OCI-LY3 (cell line): Measurements from ENCODE around the gene EPC2.

Source experiments
- H2AFZ ChIP-seq: fragments of 200-600, 300-600 bp; shearing (Covaris generic); 2 replicates; pipeline ENCODE4 v1.6.0; 2014; ENCODE audit warnings: antibody characterized with exemption, low read depth, low read length
- H3K27ac ChIP-seq: fragments of 200-600, 300-600 bp; sonication (generic); 2 replicates; pipeline ENCODE4 v1.5.1; 2014; ENCODE audit warnings: mild to moderate bottlenecking, low read length, moderate library complexity, mixed read lengths
- H3K27me3 ChIP-seq: fragments of 200-600, 300-600 bp; sonication (generic); 2 replicates; pipeline ENCODE4 v1.6.1; 2014; ENCODE audit warnings: low read depth, low read length, mixed read lengths
- H3K36me3 ChIP-seq: fragments of 200-600, 300-600 bp; sonication (generic); replicated peaks from 2 replicates; pipeline ENCODE3; 2014; ENCODE audit warnings: low read depth, low read length, mixed read lengths
- H3K4me1 ChIP-seq: fragments of 300-600, 200-600 bp; sonication (generic); 2 replicates; pipeline ENCODE4 v1.6.1; 2014; ENCODE audit warnings: low read length, mixed read lengths
- H3K4me2 ChIP-seq: fragments of 200-600, 300-600 bp; sonication (generic); 2 replicates; pipeline ENCODE4 v1.6.1; 2014; ENCODE audit warnings: low read length, mixed read lengths
- H3K4me3 ChIP-seq: fragments of 300-600, 200-600 bp; sonication (generic); 2 replicates; pipeline ENCODE4 v1.5.1; 2014; ENCODE audit warnings: antibody characterized with exemption, mild to moderate bottlenecking, low read length, moderate library complexity
- H3K79me2 ChIP-seq: fragments of 300-600, 200-600 bp; shearing (Covaris generic); 2 replicates; pipeline ENCODE4 v1.6.1; 2014; ENCODE audit warnings: mild to moderate bottlenecking, low read length, mixed read lengths
- H3K9ac ChIP-seq: fragments of 300-600, 200-600 bp; shearing (Covaris generic); 2 replicates; pipeline ENCODE4 v1.6.0; 2014; ENCODE audit warnings: mild to moderate bottlenecking, low read length, moderate library complexity
- H3K9me3 ChIP-seq: fragments of 200-600, 300-600 bp; shearing (Covaris generic); 2 replicates; pipeline ENCODE4 v1.6.1; 2014; ENCODE audit warnings: low read length, mixed read lengths; ENCODE audit not compliant: insufficient read depth
- H4K20me1 ChIP-seq: fragments of 200-600, 300-600 bp; sonication (generic); 2 replicates; pipeline ENCODE4 v1.6.1; 2016; ENCODE audit warnings: low read length, mixed read lengths; ENCODE audit not compliant: insufficient read depth
- CTCF ChIP-seq: fragments of 200-600, 300-600 bp; sonication (generic); IDR thresholded peaks from 2 replicates; pipeline ENCODE4 v1.5.1; 2014; ENCODE audit warnings: antibody characterized with exemption, low read length, low read depth
- EZH2phosphoT487 ChIP-seq: fragments of 200-600 bp; shearing (Covaris generic); IDR thresholded peaks from 2 replicates; pipeline ENCODE4 v1.6.1; 2018; ENCODE audit warnings: antibody characterized with exemption, mixed run types, low read depth

Gene EPC2

GRCh38 chr2:148814143-148814859 lies 169.8 kb downstream of the EPC2 start:
- Histone ChIP-seq H3K27ac (no peak overlapping the region), H3K4me3 (peak overlapping the region; percentile 57), H3K36me3 (no peaks in the 10 kb centered on the region), H3K79me2 (no peaks in the 10 kb centered on the region), H2AFZ (no peak overlapping the region), H4K20me1 (no peaks in the 10 kb centered on the region), H3K9ac (peak overlapping the region; percentile 28; the same call in 1 of the 2 replicates), H3K4me1 (peaks cover 21% of the 10 kb centered on the region), H3K27me3 (peaks cover 14% of the 10 kb centered on the region), H3K9me3 (no peaks in the 10 kb centered on the region), H3K4me2 (peak overlapping the region; percentile 67)
- TF ChIP-seq CTCF = no peak
- no peak for TF ChIP-seq EZH2phosphoT487

GRCh38 chr2:148814860-148815419 lies 170.4 kb downstream of the EPC2 start:
- Histone ChIP-seq H3K4me1 (peaks cover 21% of the 10 kb centered on the region), H3K27ac (no peak overlapping the region), H3K4me2 (peak overlapping the region; percentile 67; the same call in 1 of the 2 replicates), H3K9ac (no peak overlapping the region), H3K27me3 (peaks cover 20% of the 10 kb centered on the region), H3K4me3 (no peak overlapping the region), H2AFZ (no peak overlapping the region), H3K9me3 (no peaks in the 10 kb centered on the region), H3K79me2 (no peaks in the 10 kb centered on the region), H4K20me1 (no peaks in the 10 kb centered on the region), H3K36me3 (no peaks in the 10 kb centered on the region)
- TF ChIP-seq EZH2phosphoT487 (no peak), CTCF (no peak)

- H2AFZ ChIP-seq = no peak overlapping the region
- H3K27me3 ChIP-seq = peaks cover 23% of the 10 kb centered on the region
- no peaks in the 10 kb centered on the region for H3K79me2 ChIP-seq
- H3K27ac ChIP-seq = no peak overlapping the region
- H3K4me1 ChIP-seq = peaks cover 21% of the 10 kb centered on the region
- H3K9me3 ChIP-seq = no peaks in the 10 kb centered on the region
- no peak overlapping the region for H3K4me2 ChIP-seq
- no peak overlapping the region for H3K9ac ChIP-seq
- no peak overlapping the region for H3K4me3 ChIP-seq
- no peaks in the 10 kb centered on the region for H4K20me1 ChIP-seq
- H3K36me3 ChIP-seq = no peaks in the 10 kb centered on the region
- TF ChIP-seq EZH2phosphoT487 (no peak), CTCF (no peak)
Observed at GRCh38 chr2:148816176-148816575, 171.6 kb downstream of the EPC2 start.

GRCh38 chr2:148817210-148817708 lies 172.7 kb downstream of the EPC2 start:
- no peaks in the 10 kb centered on the region for H3K36me3 ChIP-seq
- no peaks in the 10 kb centered on the region for H3K9me3 ChIP-seq
- H2AFZ ChIP-seq = peak overlapping the region; percentile 83
- H4K20me1 ChIP-seq = no peaks in the 10 kb centered on the region
- peak overlapping the region; percentile 17; the same call in 1 of the 2 replicates for H3K9ac ChIP-seq
- peak overlapping the region; percentile 75 for H3K4me2 ChIP-seq
- H3K27me3 ChIP-seq = peaks cover 23% of the 10 kb centered on the region
- no peak overlapping the region for H3K27ac ChIP-seq
- H3K79me2 ChIP-seq = no peaks in the 10 kb centered on the region
- H3K4me3 ChIP-seq = peak overlapping the region; percentile 77
- TF ChIP-seq EZH2phosphoT487 (no peak), CTCF (no peak)
- peaks cover 21% of the 10 kb centered on the region for H3K4me1 ChIP-seq
